A549 (cell line): ENCODE measurements around the gene SUGCT. TPM values are rescaled to one million over a fixed set of nuclear protein-coding genes. Genes with fewer than 3 reads are reported as not detected.

Experiments used
- ATAC-seq, 2 experiments: fragments of 200-7000 bp in 1 of 2; fragments of >200 bp in 1 of 2; cut with Nextera tagmentation in 1 of 2; cut with Tn5 transposase in 1 of 2; 3 replicates each; pipeline versions ENCODE4 v1.8.0 to v1.9.1; 2018 to 2020; ENCODE audit warnings: mild to moderate bottlenecking in 1 of 2, moderate library complexity in 1 of 2
- CTCF ChIA-PET: fragments of 300-600 bp; sonication (Branson Sonifier 250); formaldehyde crosslinking; extraction: SDS; loops from one replicate; lab custom pipeline; 2021; ENCODE audit warnings: antibody characterized with exemption, inconsistent platforms; lab: Yijun Ruan, JAX
- POLR2A ChIA-PET: fragments of 350-600 bp; formaldehyde crosslinking; extraction: SDS; loops from one replicate; lab custom pipeline; 2021; ENCODE audit warnings: antibody characterized with exemption, inconsistent platforms; lab: Yijun Ruan, JAX
- DNase-seq, 2 experiments: peaks; one replicate each; pipeline versions ENCODE4 v3.0.0 to v3.0.0-alpha.2; 2011 to 2016; ENCODE audit warnings: low read depth in 1 of 2, low spot score in 1 of 2
- FAIRE-seq: peaks from 2 replicates; lab custom pipeline; 2011; peaks lifted over from hg19 to GRCh38; lab: Jason Lieb, UNC
- H3K27ac ChIP-seq, 2 experiments: fragments of >200 bp; sonication (Bioruptor Twin); formaldehyde crosslinking; 3 replicates each; pipeline ENCODE4 v1.5.1; 2016 to 2017
- H3K4me1 ChIP-seq: fragments of >200 bp; sonication (Bioruptor Twin); formaldehyde crosslinking; 3 replicates; pipeline ENCODE4 v1.6.1; 2016
- H3K4me2 ChIP-seq: fragments of >200 bp; sonication (Bioruptor Twin); formaldehyde crosslinking; 3 replicates; pipeline ENCODE4 v1.6.1; 2016
- H3K4me3 ChIP-seq: fragments of >200 bp; sonication (Bioruptor Twin); formaldehyde crosslinking; 3 replicates; pipeline ENCODE4 v1.5.1; 2016
- H3K9me3 ChIP-seq: fragments of >200 bp; sonication (Bioruptor Twin); formaldehyde crosslinking; 3 replicates; pipeline ENCODE4 v1.6.1; 2016
- BHLHE40 ChIP-seq: IDR thresholded peaks from 2 replicates; pipeline ENCODE4 v1.6.1; 2012; ENCODE audit warnings: low read depth, low read length, inconsistent platforms
- CBX8 ChIP-seq: fragments of 200-600 bp; sonication (generic); IDR thresholded peaks from 2 replicates; pipeline ENCODE4 v1.6.1; 2016
- EHF ChIP-seq: fragments of 250-450 bp; sonication (Bioruptor Pico); IDR thresholded peaks from 2 replicates; pipeline ENCODE4 v1.5.0; 2020; ENCODE audit warnings: mild to moderate bottlenecking
- FOSB ChIP-seq: fragments of 250-450 bp; sonication (Bioruptor Pico); IDR thresholded peaks from 2 replicates; pipeline ENCODE4 v1.5.0; 2020; ENCODE audit warnings: mild to moderate bottlenecking, moderate library complexity
- GATA3 ChIP-seq: IDR thresholded peaks from 2 replicates; pipeline ENCODE4 v1.6.1; 2012; ENCODE audit warnings: borderline replicate concordance
- HEYL ChIP-seq: fragments of 250-450 bp; sonication (Bioruptor Pico); IDR thresholded peaks from 2 replicates; pipeline ENCODE4 v1.8.0; 2021; ENCODE audit warnings: mild to moderate bottlenecking, moderate library complexity
- HOXB13 ChIP-seq: fragments of 250-450 bp; sonication (Bioruptor Pico); IDR thresholded peaks from 2 replicates; pipeline ENCODE4 v1.5.0; 2020; ENCODE audit warnings: low read depth, mild to moderate bottlenecking, moderate library complexity
- JUN ChIP-seq, 2 experiments: fragments of >200 bp; sonication (Bioruptor Twin); formaldehyde crosslinking; IDR thresholded peaks; 2 replicates in 1 of 2; 3 replicates in 1 of 2; pipeline ENCODE4 v1.6.1; 2016 to 2017
- JUNB ChIP-seq: fragments of >200 bp; sonication (Bioruptor Twin); formaldehyde crosslinking; IDR thresholded peaks from 2 replicates; pipeline ENCODE4 v1.6.1; 2016
- KDM1A ChIP-seq: fragments of 200-600 bp; sonication (generic); IDR thresholded peaks from 2 replicates; pipeline ENCODE4 v1.6.1; 2016; ENCODE audit warnings: low read depth, mild to moderate bottlenecking
- KDM5A ChIP-seq: fragments of 200-600 bp; sonication (generic); IDR thresholded peaks from 2 replicates; pipeline ENCODE4 v1.6.1; 2016; ENCODE audit warnings: antibody characterized with exemption, mild to moderate bottlenecking
- PBX3 ChIP-seq: IDR thresholded peaks from 2 replicates; pipeline ENCODE4 v1.6.1; 2012
- POLR2AphosphoS2 ChIP-seq: conservative IDR thresholded peaks from 2 replicates; pipeline ENCODE4 v1.6.1; 2012; ENCODE audit warnings: low read length, improper control_type of control experiment, inconsistent platforms
- RAD21 ChIP-seq, 2 experiments: fragments of >200 bp in 1 of 2; sonication (Bioruptor Twin) in 1 of 2; formaldehyde crosslinking in 1 of 2; IDR thresholded peaks in 1 of 2; conservative IDR thresholded peaks in 1 of 2; 2 replicates in 1 of 2; 3 replicates in 1 of 2; pipeline ENCODE4 v1.6.1; 2012 to 2018; ENCODE audit warnings: inconsistent platforms in 1 of 2
- TFCP2L1 ChIP-seq: fragments of 250-450 bp; sonication (Bioruptor Pico); IDR thresholded peaks from 2 replicates; pipeline ENCODE4 v1.5.0; 2021; ENCODE audit warnings: mild to moderate bottlenecking
- USF2 ChIP-seq: fragments of 450-650 bp; IDR thresholded peaks from 2 replicates; pipeline ENCODE4 v1.6.1; 2014; ENCODE audit warnings: antibody characterized with exemption
- ZC3H11A ChIP-seq: fragments of 450-650 bp; IDR thresholded peaks from 2 replicates; pipeline ENCODE4 v1.6.1; 2014; ENCODE audit warnings: antibody characterized with exemption, mild to moderate bottlenecking
- WGBS: methylation state at CpG from one replicate; pipeline ENCODE4 v1.1.6; 2017; ENCODE audit errors: missing lambda C conversion rate; 5-methylcytosine and 5-hydroxymethylcytosine counted together
- polyA plus RNA-seq, 4 experiments: library from polyadenylated mRNA; depleted of rRNA in 3 of 4; stranded (reverse); fragments of >200 nt; fragmentation: RNase III in 1 of 4; extraction: RNeasy Plus Mini Kit Qiagen cat#74134 plus additional on column Dnase treatment in 1 of 4; gene quantifications; 2 replicates in 3 of 4; 3 replicates in 1 of 4; pipeline ENCODE4 v1.2.3, GENCODE V29; 2011 to 2017
- TF ChIP-seq, protein P1 (sequence below): fragments of >200 bp; sonication (Bioruptor Twin); formaldehyde crosslinking; IDR thresholded peaks from 3 replicates; pipeline ENCODE4 v1.6.1; 2016
- TF ChIP-seq, protein P2 (sequence below): fragments of >200 bp; sonication (Bioruptor Twin); formaldehyde crosslinking; IDR thresholded peaks from 3 replicates; pipeline ENCODE4 v1.5.1; 2016

Gene SUGCT
- polyA plus RNA-seq, 2 of the 4 experiments (the other 2 are of a cell fraction) = 1.4 to 1.6 TPM

GRCh38 chr7:40881405-40881926 is 746.7 kb downstream of the SUGCT start:
- POLR2A ChIA-PET = no interaction called here
- no peak overlapping the region for H3K27ac ChIP-seq
- ATAC-seq (no peak), FAIRE-seq (no peak), DNase-seq (no peak)
- CTCF ChIA-PET = interaction anchor here (4.2 kb wide), 1 partner anchor 15 kb away, joined by 21 read pairs; no protein-coding TSS in a partner anchor
- WGBS = 3% methylated on average over 2 of the region's 2 CpGs
- peaks cover 3% of the 10 kb centered on the region; the same call in 1 of the 3 replicates for H3K9me3 ChIP-seq
- H3K4me1 ChIP-seq = no peaks in the 10 kb centered on the region
- TF ChIP-seq KDM1A = no peak
- no peak for TF ChIP-seq RAD21 (conservative IDR thresholded peaks at IDR 0.05 in 1 of 2, IDR thresholded peaks at IDR 0.05 in 1 of 2)
- TF ChIP-seq HOXB13 (CRISPR knock-in tag) = no peak
- TF ChIP-seq ZC3H11A = no peak
- TF ChIP-seq BHLHE40 = no peak
- no peak for TF ChIP-seq FOSB (CRISPR knock-in tag)
- no peak for TF ChIP-seq EHF (CRISPR knock-in tag)
- H3K4me3 ChIP-seq = no peak overlapping the region
- H3K4me2 ChIP-seq = no peak overlapping the region

GRCh38 chr7:40882071-40882658 is 747.4 kb downstream of the SUGCT start:
- no peak overlapping the region for H3K4me3 ChIP-seq
- CTCF ChIA-PET = interaction anchor here (0.6 to 4.2 kb wide), 3 partner anchors 15 to 675 kb away, joined by 3 to 21 read pairs (median 3); no protein-coding TSS in a partner anchor
- no peak for FAIRE-seq

More at GRCh38 chr7:40882071-40882658, 747.4 kb downstream of the SUGCT start:
- Histone ChIP-seq H3K27ac (no peak overlapping the region), H3K9me3 (peaks cover 3% of the 10 kb centered on the region; the same call in 1 of the 3 replicates), H3K4me2 (no peak overlapping the region), H3K4me1 (no peaks in the 10 kb centered on the region)
- DNase-seq = no peak
- TF ChIP-seq USF2 (no peak), POLR2AphosphoS2 (no peak), HEYL (CRISPR knock-in tag) (no peak), PBX3 (no peak), TFCP2L1 (CRISPR knock-in tag) (no peak), JUN (IDR thresholded peaks at IDR 0.05) (no peak), KDM5A (no peak), CBX8 (no peak), JUNB (no peak), GATA3 (no peak)
- TF ChIP-seq, protein P1, sequence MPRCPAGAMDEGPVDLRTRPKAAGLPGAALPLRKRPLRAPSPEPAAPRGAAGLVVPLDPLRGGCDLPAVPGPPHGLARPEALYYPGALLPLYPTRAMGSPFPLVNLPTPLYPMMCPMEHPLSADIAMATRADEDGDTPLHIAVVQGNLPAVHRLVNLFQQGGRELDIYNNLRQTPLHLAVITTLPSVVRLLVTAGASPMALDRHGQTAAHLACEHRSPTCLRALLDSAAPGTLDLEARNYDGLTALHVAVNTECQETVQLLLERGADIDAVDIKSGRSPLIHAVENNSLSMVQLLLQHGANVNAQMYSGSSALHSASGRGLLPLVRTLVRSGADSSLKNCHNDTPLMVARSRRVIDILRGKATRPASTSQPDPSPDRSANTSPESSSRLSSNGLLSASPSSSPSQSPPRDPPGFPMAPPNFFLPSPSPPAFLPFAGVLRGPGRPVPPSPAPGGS = no peak
- TF ChIP-seq, protein P2, sequence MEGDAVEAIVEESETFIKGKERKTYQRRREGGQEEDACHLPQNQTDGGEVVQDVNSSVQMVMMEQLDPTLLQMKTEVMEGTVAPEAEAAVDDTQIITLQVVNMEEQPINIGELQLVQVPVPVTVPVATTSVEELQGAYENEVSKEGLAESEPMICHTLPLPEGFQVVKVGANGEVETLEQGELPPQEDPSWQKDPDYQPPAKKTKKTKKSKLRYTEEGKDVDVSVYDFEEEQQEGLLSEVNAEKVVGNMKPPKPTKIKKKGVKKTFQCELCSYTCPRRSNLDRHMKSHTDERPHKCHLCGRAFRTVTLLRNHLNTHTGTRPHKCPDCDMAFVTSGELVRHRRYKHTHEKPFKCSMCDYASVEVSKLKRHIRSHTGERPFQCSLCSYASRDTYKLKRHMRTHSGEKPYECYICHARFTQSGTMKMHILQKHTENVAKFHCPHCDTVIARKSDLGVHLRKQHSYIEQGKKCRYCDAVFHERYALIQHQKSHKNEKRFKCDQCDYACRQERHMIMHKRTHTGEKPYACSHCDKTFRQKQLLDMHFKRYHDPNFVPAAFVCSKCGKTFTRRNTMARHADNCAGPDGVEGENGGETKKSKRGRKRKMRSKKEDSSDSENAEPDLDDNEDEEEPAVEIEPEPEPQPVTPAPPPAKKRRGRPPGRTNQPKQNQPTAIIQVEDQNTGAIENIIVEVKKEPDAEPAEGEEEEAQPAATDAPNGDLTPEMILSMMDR = no peak
- no peak for ATAC-seq
- POLR2A ChIA-PET = no interaction called here
